ENCODE data around the gene GNA12.

DNA sequence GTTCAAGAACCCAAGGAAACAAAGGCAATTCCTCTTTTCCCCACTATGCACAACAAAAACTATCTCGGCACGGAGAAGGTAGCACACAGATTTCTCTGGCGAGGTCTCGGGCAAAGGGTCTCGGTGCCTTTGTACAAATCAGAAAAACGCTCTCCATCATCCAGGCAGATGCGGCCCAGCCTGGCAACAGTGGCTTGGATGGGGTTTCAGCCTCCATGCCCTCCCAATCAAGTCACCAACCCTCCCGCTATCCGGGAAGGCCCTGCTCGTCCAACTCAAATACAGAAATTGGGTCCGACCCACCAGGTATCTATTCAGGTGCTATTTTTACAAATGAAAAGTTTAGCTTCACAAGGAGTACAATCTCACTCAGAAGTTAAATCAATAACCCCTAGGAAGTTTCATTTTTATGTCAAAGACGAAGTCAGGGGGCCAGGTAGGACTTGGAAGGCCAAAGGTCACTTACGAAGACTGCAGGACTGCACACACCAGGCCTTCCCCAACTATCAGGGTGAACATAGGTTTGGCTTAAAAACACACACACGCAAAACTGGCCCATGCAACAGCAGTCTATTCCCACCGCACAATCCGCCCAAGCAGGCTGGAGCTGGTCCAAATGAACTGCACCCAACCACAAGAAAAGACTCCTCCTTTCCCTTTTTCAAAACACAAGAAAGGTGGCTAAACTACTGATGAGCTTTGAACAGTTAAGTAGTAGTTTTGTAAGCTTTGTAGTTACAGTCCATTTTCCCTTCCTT, 43.0 kb downstream of the GNA12 start:
- TF ChIP-seq REST (IDR thresholded peaks at IDR 0.05; ENCODE audit: insufficient replicate concordance, low read depth) (no peak), GABPA (IDR thresholded peaks at IDR 0.05; ENCODE audit: low read depth) (no peak), POLR2AphosphoS5 (IDR thresholded peaks at IDR 0.05; ENCODE audit: low read depth) (peak; percentile 47; the same call in 1 of the 2 replicates)
- TF ChIP-seq, protein P1, sequence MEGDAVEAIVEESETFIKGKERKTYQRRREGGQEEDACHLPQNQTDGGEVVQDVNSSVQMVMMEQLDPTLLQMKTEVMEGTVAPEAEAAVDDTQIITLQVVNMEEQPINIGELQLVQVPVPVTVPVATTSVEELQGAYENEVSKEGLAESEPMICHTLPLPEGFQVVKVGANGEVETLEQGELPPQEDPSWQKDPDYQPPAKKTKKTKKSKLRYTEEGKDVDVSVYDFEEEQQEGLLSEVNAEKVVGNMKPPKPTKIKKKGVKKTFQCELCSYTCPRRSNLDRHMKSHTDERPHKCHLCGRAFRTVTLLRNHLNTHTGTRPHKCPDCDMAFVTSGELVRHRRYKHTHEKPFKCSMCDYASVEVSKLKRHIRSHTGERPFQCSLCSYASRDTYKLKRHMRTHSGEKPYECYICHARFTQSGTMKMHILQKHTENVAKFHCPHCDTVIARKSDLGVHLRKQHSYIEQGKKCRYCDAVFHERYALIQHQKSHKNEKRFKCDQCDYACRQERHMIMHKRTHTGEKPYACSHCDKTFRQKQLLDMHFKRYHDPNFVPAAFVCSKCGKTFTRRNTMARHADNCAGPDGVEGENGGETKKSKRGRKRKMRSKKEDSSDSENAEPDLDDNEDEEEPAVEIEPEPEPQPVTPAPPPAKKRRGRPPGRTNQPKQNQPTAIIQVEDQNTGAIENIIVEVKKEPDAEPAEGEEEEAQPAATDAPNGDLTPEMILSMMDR (IDR thresholded peaks at IDR 0.05; ENCODE audit: insufficient read depth, low read length): no peak

All from HL-60 (cell line).